Naive thymus-derived CD4-positive, alpha-beta T cell (primary cell): ENCODE results near the gene PPP5C. TPM values are rescaled to one million over a fixed set of nuclear protein-coding genes. Genes with fewer than 3 reads are reported as not detected.

Experiments used
- ATAC-seq: fragments of 150-1000 bp; cut with Tn5 transposase; 2 replicates; pipeline ENCODE4 v1.10.0; 2021; ENCODE audit warnings: mild to moderate bottlenecking, moderate library complexity
- CTCF ChIA-PET: fragments of 350-600 bp; sonication (Branson Sonifier 250); formaldehyde crosslinking; loops from one replicate; lab custom pipeline; 2021; ENCODE audit warnings: antibody characterized with exemption; lab: Charles Lee
- POLR2A ChIA-PET: fragments of 350-600 bp; sonication (Branson Sonifier 250); formaldehyde crosslinking; loops from one replicate; lab custom pipeline; 2021; ENCODE audit warnings: antibody characterized with exemption, inconsistent platforms; lab: Charles Lee
- DNase-seq, 9 donors: peaks; one replicate each; pipeline versions ENCODE4 v3.0.0 to v3.0.0-alpha.2; 2020 to 2022; ENCODE audit warnings: mixed read lengths in 1 of 9
- H3K27ac ChIP-seq: one replicate; pipeline ENCODE4 v1.7.0; 2013; ENCODE audit warnings: mild to moderate bottlenecking, low read depth, low read length, moderate library complexity
- H3K27me3 ChIP-seq, 2 donors: one replicate each; pipeline ENCODE4 v1.7.0; 2013; ENCODE audit warnings: low read length in 2 of 2, mild to moderate bottlenecking in 2 of 2, moderate library complexity in 2 of 2; ENCODE audit not compliant: control insufficient read depth in 2 of 2, insufficient read depth in 2 of 2
- H3K36me3 ChIP-seq, 3 experiments: 1 replicate in 2 of 3; 2 replicates in 1 of 3; pipeline ENCODE4 v1.7.0; 2013; ENCODE audit warnings: low read length in 3 of 3, mild to moderate bottlenecking in 3 of 3, moderate library complexity in 1 of 3; ENCODE audit not compliant: insufficient read depth in 3 of 3, control insufficient read depth in 2 of 3
- H3K4me1 ChIP-seq, 2 donors: one replicate each; pipeline ENCODE4 v1.7.0; 2013; ENCODE audit warnings: low read length in 2 of 2, mild to moderate bottlenecking in 2 of 2, moderate library complexity in 1 of 2; ENCODE audit not compliant: control insufficient read depth in 2 of 2, insufficient read depth in 2 of 2
- H3K4me3 ChIP-seq: 2 replicates; pipeline ENCODE4 v1.7.0; 2013; ENCODE audit warnings: mild to moderate bottlenecking, low read length
- H3K9me3 ChIP-seq, 3 experiments: 1 replicate in 2 of 3; 2 replicates in 1 of 3; pipeline ENCODE4 v1.7.0; 2013; ENCODE audit warnings: low read length in 3 of 3; ENCODE audit not compliant: control insufficient read depth in 2 of 3
- H3K27ac Mint-ChIP-seq, 9 donors: one replicate each; pipeline ENCODE4 v1.8.0; 2020 to 2022; ENCODE audit warnings: mixed read lengths in 9 of 9, mild to moderate bottlenecking in 8 of 9, moderate library complexity in 5 of 9, inconsistent platforms in 2 of 9
- H3K27me3 Mint-ChIP-seq, 5 donors: one replicate each; pipeline ENCODE4 v1.8.0; 2021 to 2022; ENCODE audit warnings: mixed read lengths in 5 of 5, mild to moderate bottlenecking in 1 of 5
- H3K36me3 Mint-ChIP-seq, 5 donors: one replicate each; pipeline ENCODE4 v1.8.0; 2020 to 2022; ENCODE audit warnings: mixed read lengths in 5 of 5, mild to moderate bottlenecking in 3 of 5, inconsistent platforms in 1 of 5
- H3K4me1 Mint-ChIP-seq, 7 donors: one replicate each; pipeline ENCODE4 v1.8.0; 2020 to 2022; ENCODE audit warnings: mixed read lengths in 7 of 7, mild to moderate bottlenecking in 3 of 7, inconsistent platforms in 1 of 7
- H3K4me3 Mint-ChIP-seq, 10 donors: one replicate each; pipeline ENCODE4 v1.8.0; 2020 to 2022; ENCODE audit warnings: mild to moderate bottlenecking in 10 of 10, mixed read lengths in 10 of 10, moderate library complexity in 6 of 10, inconsistent platforms in 2 of 10
- H3K9me3 Mint-ChIP-seq, 11 donors: one replicate each; pipeline ENCODE4 v1.8.0; 2020 to 2022; ENCODE audit warnings: mixed read lengths in 11 of 11, mild to moderate bottlenecking in 4 of 11, inconsistent platforms in 1 of 11, moderate library complexity in 1 of 11
- intact Hi-C, 2 donors: fragments of 100-400 bp; cut with micrococcal nuclease; formaldehyde crosslinking; loops; one replicate each; pipeline ENCODE4 v1.15.1; 2023
- polyA plus RNA-seq, 2 donors: library from polyadenylated mRNA; unstranded; fragments of 300-500 nt; fragmentation: Illumina TruSeq; gene quantifications; one replicate each; pipeline ENCODE4 v1.2.3, GENCODE V29; 2021
- total RNA-seq, 6 experiments: library from RNA in 5 of 6; stranded (reverse) in 5 of 6; gene quantifications; 1 replicate in 5 of 6; 2 replicates in 1 of 6; pipeline ENCODE4 v1.2.3 and lab custom pipeline; 2021 to 2026

Gene PPP5C
- total and polyA plus RNA-seq, 7 experiments from 2014 or later = 17.4 to 107 (median 44.7) TPM

- H3K36me3 Mint-ChIP-seq = peaks cover 0 to 19% (median 4%) of the 10 kb centered on the region in 5 donors
- ChIA-PET CTCF (no interaction called here), POLR2A (no interaction called here)
- no peak for ATAC-seq
- intact Hi-C loops = no loop called here
- Histone ChIP-seq H3K4me1 (peaks cover 39 to 46% of the 10 kb centered on the region in 2 donors), H3K9me3 (no peaks in the 10 kb centered on the region), H3K36me3 (peaks cover 0 to 21% (median 9%) of the 10 kb centered on the region in 3 experiments), H3K27me3 (no peaks in the 10 kb centered on the region), H3K27ac (peak overlapping the region; percentile 64), H3K4me3 (no peak overlapping the region)
- peak overlapping the region; percentile 57 to 97 (median 86) for H3K4me3 Mint-ChIP-seq
- DNase-seq = no peak
- peak overlapping the region; percentile 80 to 97 (median 93) for H3K27ac Mint-ChIP-seq
- peaks cover 48 to 76% (median 57%) of the 10 kb centered on the region in 7 donors for H3K4me1 Mint-ChIP-seq
- peaks cover 0 to 3% (median 0%) of the 10 kb centered on the region in 5 donors for H3K27me3 Mint-ChIP-seq
- H3K9me3 Mint-ChIP-seq = peaks cover 0 to 4% (median 0%) of the 10 kb centered on the region in 11 donors
Measured at GRCh38 chr19:46349311-46349993, 2.6 kb downstream of the PPP5C start.

- Histone ChIP-seq H3K27me3 (no peaks in the 10 kb centered on the region), H3K9me3 (no peaks in the 10 kb centered on the region), H3K4me3 (peak overlapping the region; percentile 2), H3K4me1 (peaks cover 39 to 46% of the 10 kb centered on the region in 2 donors), H3K27ac (peak overlapping the region; percentile 64), H3K36me3 (peaks cover 0 to 29% (median 9%) of the 10 kb centered on the region in 3 experiments)
- H3K9me3 Mint-ChIP-seq = peaks cover 0 to 4% (median 0%) of the 10 kb centered on the region in 11 donors
- ATAC-seq (no peak), DNase-seq (no peak)
- H3K4me1 Mint-ChIP-seq = peaks cover 48 to 77% (median 57%) of the 10 kb centered on the region in 7 donors
- intact Hi-C loops = no loop called here
- H3K36me3 Mint-ChIP-seq = peaks cover 0 to 20% (median 4%) of the 10 kb centered on the region in 5 donors
- H3K4me3 Mint-ChIP-seq = peak overlapping the region; percentile 74 to 97 (median 86)
- H3K27me3 Mint-ChIP-seq = peaks cover 0 to 3% (median 0%) of the 10 kb centered on the region in 5 donors
- peak overlapping the region; percentile 85 to 97 (median 91) for H3K27ac Mint-ChIP-seq
- POLR2A ChIA-PET = no interaction called here
- CTCF ChIA-PET = interaction anchor here (0.8 kb wide), 1 partner anchor 141 kb away, joined by 3 read pairs; no protein-coding TSS in a partner anchor
Measured at GRCh38 chr19:46350029-46350757, 3.3 kb downstream of the PPP5C start.

DNA sequence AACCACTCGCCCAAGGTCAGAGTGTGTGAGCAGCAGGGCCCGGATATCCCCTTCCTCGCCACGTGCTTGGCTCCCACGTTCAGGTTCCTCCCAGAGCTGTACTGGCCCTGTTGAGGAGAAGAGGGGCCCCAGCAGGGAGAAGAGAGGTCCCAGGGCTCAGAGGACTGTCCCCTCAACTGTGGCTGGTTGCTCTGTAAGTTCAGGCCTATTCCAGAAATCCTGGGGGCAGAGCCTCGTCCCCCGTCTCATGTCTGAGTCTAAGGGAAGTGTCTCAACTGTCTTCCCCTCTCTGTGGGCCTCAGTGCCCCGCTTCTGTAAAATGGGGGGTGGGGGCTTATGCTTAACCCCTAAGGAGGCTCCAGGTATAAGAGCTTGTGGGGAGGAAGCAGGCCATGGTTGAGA is 3.9 kb downstream of the PPP5C start:
- Histone ChIP-seq H3K27ac (peak overlapping the region; percentile 64), H3K9me3 (no peaks in the 10 kb centered on the region), H3K4me1 (peaks cover 39 to 46% of the 10 kb centered on the region in 2 donors), H3K4me3 (peak overlapping the region; percentile 2), H3K36me3 (peaks cover 0 to 35% (median 9%) of the 10 kb centered on the region in 3 experiments), H3K27me3 (no peaks in the 10 kb centered on the region)
- no peaks in the 10 kb centered on the region for H3K27me3 Mint-ChIP-seq
- peaks cover 0 to 4% (median 0%) of the 10 kb centered on the region in 11 donors for H3K9me3 Mint-ChIP-seq
- intact Hi-C loops = no loop called here
- ChIA-PET CTCF (interaction anchor here (0.8 kb wide), 1 partner anchor 140 kb away, joined by 3 read pairs; no protein-coding TSS in a partner anchor), POLR2A (no interaction called here)
- peak overlapping the region; percentile 85 to 97 (median 91) for H3K27ac Mint-ChIP-seq
- H3K4me1 Mint-ChIP-seq = peaks cover 52 to 79% (median 61%) of the 10 kb centered on the region in 7 donors
- DNase-seq = peak in 4 of 9 donors; percentile 7 to 38 (median 15)
- peaks cover 0 to 26% (median 4%) of the 10 kb centered on the region in 5 donors for H3K36me3 Mint-ChIP-seq
- H3K4me3 Mint-ChIP-seq = peak overlapping the region; percentile 74 to 97 (median 86)
- no peak for ATAC-seq

GRCh38 chr19:46351241-46352041 is 4.6 kb downstream of the PPP5C start:
- ChIA-PET CTCF (no interaction called here), POLR2A (interaction anchor here (1.0 kb wide), 1 partner anchor 34 kb away, joined by 3 read pairs; no protein-coding TSS in a partner anchor)
- peaks cover 0 to 41% (median 9%) of the 10 kb centered on the region in 3 experiments for H3K36me3 ChIP-seq
- H3K27ac ChIP-seq = peak overlapping the region; percentile 64
- intact Hi-C loops = no loop called here
- H3K9me3 ChIP-seq = no peaks in the 10 kb centered on the region
- Mint-ChIP-seq H3K36me3 (peaks cover 0 to 27% (median 4%) of the 10 kb centered on the region in 5 donors), H3K4me1 (peaks cover 52 to 79% (median 62%) of the 10 kb centered on the region in 7 donors), H3K27ac (peak overlapping the region; percentile 85 to 97 (median 91)), H3K4me3 (peak overlapping the region; percentile 74 to 97 (median 86)), H3K27me3 (no peaks in the 10 kb centered on the region), H3K9me3 (peaks cover 0 to 2% (median 0%) of the 10 kb centered on the region in 11 donors)
- no peak for ATAC-seq
- H3K4me3 ChIP-seq = peak overlapping the region; percentile 2
- H3K4me1 ChIP-seq = peaks cover 39 to 46% of the 10 kb centered on the region in 2 donors
- peak in 5 of 9 donors; percentile 20 to 40 (median 37) for DNase-seq
- no peaks in the 10 kb centered on the region for H3K27me3 ChIP-seq

DNA sequence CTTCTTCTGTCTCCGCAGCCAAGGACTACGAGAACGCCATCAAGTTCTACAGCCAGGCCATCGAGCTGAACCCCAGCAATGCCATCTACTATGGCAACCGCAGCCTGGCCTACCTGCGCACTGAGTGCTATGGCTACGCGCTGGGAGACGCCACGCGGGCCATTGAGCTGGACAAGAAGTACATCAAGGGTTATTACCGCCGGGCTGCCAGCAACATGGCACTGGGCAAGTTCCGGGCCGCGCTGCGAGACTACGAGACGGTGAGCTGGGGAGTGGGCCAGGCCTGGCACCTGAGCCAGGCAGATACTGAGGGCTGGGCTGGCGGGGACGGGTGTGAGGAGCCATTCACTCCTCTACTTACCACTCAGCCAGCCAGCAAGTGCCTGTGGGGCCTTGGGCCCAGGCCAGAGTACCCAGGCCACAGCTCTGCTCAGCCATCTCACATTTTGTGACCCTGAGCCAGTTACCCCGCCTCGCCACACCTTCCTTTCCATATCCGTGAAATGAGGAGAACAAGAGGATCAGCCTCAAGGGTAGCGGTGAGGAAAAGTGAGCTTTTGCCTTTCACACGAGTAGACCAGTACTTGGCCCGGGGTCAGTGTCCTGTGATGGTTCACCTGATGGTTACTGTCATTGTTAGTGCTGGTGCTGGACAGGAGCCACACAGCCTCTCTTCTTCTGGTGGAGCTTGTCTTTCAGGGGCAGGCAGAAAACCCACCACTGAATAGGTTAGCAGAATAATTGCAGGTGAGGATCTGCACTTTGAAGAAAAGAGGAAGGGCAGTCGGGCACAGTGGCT is 7.0 kb downstream of the PPP5C start:
- Histone ChIP-seq H3K4me1 (peaks cover 31 to 34% of the 10 kb centered on the region in 2 donors), H3K27ac (no peak overlapping the region), H3K4me3 (no peak overlapping the region), H3K9me3 (no peaks in the 10 kb centered on the region), H3K27me3 (no peaks in the 10 kb centered on the region), H3K36me3 (peaks cover 0 to 44% (median 9%) of the 10 kb centered on the region in 3 experiments)
- intact Hi-C loops = no loop called here
- no peak for DNase-seq
- no peak for ATAC-seq
- H3K36me3 Mint-ChIP-seq = peaks cover 0 to 27% (median 4%) of the 10 kb centered on the region in 5 donors
- POLR2A ChIA-PET = interaction anchor here (2.3 kb wide), 1 partner anchor 11 kb away, joined by 5 read pairs; no protein-coding TSS in a partner anchor
- CTCF ChIA-PET = no interaction called here
- no peak overlapping the region for H3K4me3 Mint-ChIP-seq
- H3K27me3 Mint-ChIP-seq = no peaks in the 10 kb centered on the region
- H3K27ac Mint-ChIP-seq = peak overlapping the region in 3 of 9 donors; percentile 10 to 36 (median 23)
- peaks cover 41 to 83% (median 63%) of the 10 kb centered on the region in 7 donors for H3K4me1 Mint-ChIP-seq
- H3K9me3 Mint-ChIP-seq = no peaks in the 10 kb centered on the region
